Tibial artery (tissue), 4 donors: ENCODE results near the gene SGCA.
A peak's percentile ranks its signal among the peaks of the same experiment; 100 is the strongest.

Experiments
- DNase-seq, 2 donors: peaks; one replicate each; pipeline ENCODE4 v3.0.0-alpha.2; 2019
- H3K27ac ChIP-seq, 2 donors: fragments of 200-600 bp; sonication (generic) in 1 of 2; 1 replicate in 1 of 2; 2 replicates in 1 of 2; pipeline ENCODE4 v1.5.1; 2018 to 2019; ENCODE audit warnings: mild to moderate bottlenecking in 1 of 2
- H3K27me3 ChIP-seq, 2 donors: fragments of 200-600 bp; sonication (generic) in 1 of 2; one replicate each; pipeline versions ENCODE4 v1.5.1 to v1.6.0; 2016 to 2019
- H3K36me3 ChIP-seq, 3 donors: fragments of 200-600 bp; sonication (generic) in 2 of 3; one replicate each; pipeline ENCODE4 v1.5.1; 2016 to 2019; ENCODE audit warnings: mild to moderate bottlenecking in 2 of 3
- H3K4me1 ChIP-seq, 4 donors: fragments of 200-600 bp; sonication (generic) in 2 of 4; 1 replicate in 3 of 4; 2 replicates in 1 of 4; pipeline ENCODE4 v1.5.1; 2016 to 2019
- H3K4me3 ChIP-seq, 2 donors: fragments of 200-600 bp; sonication (generic) in 1 of 2; 1 replicate in 1 of 2; 2 replicates in 1 of 2; pipeline ENCODE4 v1.5.1; 2018 to 2019; ENCODE audit warnings: mild to moderate bottlenecking in 2 of 2
- H3K9me3 ChIP-seq, 3 donors: fragments of 200-600 bp; sonication (generic) in 1 of 3; one replicate each; pipeline ENCODE4 v1.5.1; 2016 to 2019
- CTCF ChIP-seq, 2 experiments: fragments of 200-600 bp in 1 of 2; fragments of 450-650 bp in 1 of 2; IDR thresholded peaks; one replicate each; pipeline ENCODE4 v1.5.1; 2017 to 2019; ENCODE audit warnings: antibody characterized with exemption in 2 of 2, mild to moderate bottlenecking in 1 of 2, moderate library complexity in 1 of 2
- intact Hi-C: fragments of 100-400 bp; cut with DNase I; formaldehyde crosslinking; loops from one replicate; pipeline ENCODE4 v1.15.0; 2023; ENCODE audit warnings: low total_unique reads

The SGCA gene

GRCh38 chr17:50210240-50211225, 44.7 kb downstream of the SGCA start:
- intact Hi-C loops: no loop called here
- H3K9me3 ChIP-seq: no peaks in the 10 kb centered on the region
- H3K4me3 ChIP-seq: no peak overlapping the region
- no peak for TF ChIP-seq CTCF (IDR thresholded peaks at IDR 0.05)
- H3K4me1 ChIP-seq: peaks cover 0 to 88% (median 55%) of the 10 kb centered on the region in 4 donors
- peak overlapping the region; percentile 78 to 94 for H3K27ac ChIP-seq
- H3K36me3 ChIP-seq: no peaks in the 10 kb centered on the region
- no peaks in the 10 kb centered on the region for H3K27me3 ChIP-seq
- DNase-seq: peak; percentile 74 to 87

GRCh38 chr17:50211249-50212120, 45.7 kb downstream of the SGCA start:
- Histone ChIP-seq H3K9me3 (no peaks in the 10 kb centered on the region), H3K4me1 (peaks cover 0 to 83% (median 51%) of the 10 kb centered on the region in 4 donors), H3K4me3 (no peak overlapping the region), H3K27me3 (no peaks in the 10 kb centered on the region), H3K36me3 (no peaks in the 10 kb centered on the region), H3K27ac (peak overlapping the region; percentile 78 to 94)
- peak; percentile 31 to 79 for DNase-seq
- TF ChIP-seq CTCF (IDR thresholded peaks at IDR 0.05): no peak
- intact Hi-C loops: no loop called here

GRCh38 chr17:50212121-50212843, 46.5 kb downstream of the SGCA start:
- no peaks in the 10 kb centered on the region for H3K36me3 ChIP-seq
- peaks cover 0 to 78% (median 44%) of the 10 kb centered on the region in 4 donors for H3K4me1 ChIP-seq
- no peak overlapping the region for H3K4me3 ChIP-seq
- H3K27me3 ChIP-seq: no peaks in the 10 kb centered on the region
- no peak for TF ChIP-seq CTCF (IDR thresholded peaks at IDR 0.05)
- peak overlapping the region; percentile 78 to 94 for H3K27ac ChIP-seq
- intact Hi-C loops: no loop called here
- peak in 1 of 2 donors; percentile 34 for DNase-seq
- no peaks in the 10 kb centered on the region for H3K9me3 ChIP-seq

- peak in 1 of 2 donors; percentile 19 for DNase-seq
- Histone ChIP-seq H3K27me3 (no peaks in the 10 kb centered on the region), H3K27ac (peak overlapping the region; percentile 85 to 94), H3K9me3 (no peaks in the 10 kb centered on the region), H3K4me3 (no peak overlapping the region), H3K36me3 (no peaks in the 10 kb centered on the region), H3K4me1 (peaks cover 0 to 80% (median 45%) of the 10 kb centered on the region in 4 donors)
- no peak for TF ChIP-seq CTCF (IDR thresholded peaks at IDR 0.05)
- intact Hi-C loops: no loop called here
Observed at GRCh38 chr17:50213026-50214022, 47.5 kb downstream of the SGCA start.
